ENCODE results near the gene NETO2. TPM values are rescaled to one million over a fixed set of nuclear protein-coding genes. Genes with fewer than 3 reads are reported as not detected.

NETO2 gene
- total and polyA plus RNA-seq, 9 of the 15 experiments (the other 6 are each of a cell fraction or from before 2014, with no cell fraction given): 4.1 to 37.0 (median 22.2) TPM

DNA sequence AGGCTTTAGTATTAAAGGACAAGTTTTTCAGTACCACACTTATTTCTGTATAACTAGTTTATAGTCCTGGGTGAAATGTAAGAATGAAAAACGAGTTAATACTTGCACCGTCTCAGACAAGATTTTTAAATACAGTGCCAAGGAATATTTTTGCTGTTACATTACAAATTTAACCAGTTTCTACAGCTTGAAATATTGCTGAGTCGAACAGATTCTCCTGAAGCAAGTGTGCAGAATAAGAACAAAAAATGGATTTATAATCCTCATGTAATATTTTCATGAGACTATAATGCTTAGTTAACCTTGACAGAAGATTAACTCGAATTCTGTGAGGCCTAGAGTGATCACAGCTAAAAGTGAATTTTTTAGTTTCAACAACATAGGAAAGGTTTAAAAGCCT, 3.1 kb downstream of the NETO2 start:
- Histone ChIP-seq H3K4me2 (ENCODE audit: insufficient read depth, low read length) (no peak overlapping the region), H3K36me3 (ENCODE audit: control insufficient read depth, insufficient read depth, low read length) (peaks cover 8% of the 10 kb centered on the region; the same call in 1 of the 3 replicates), H3K4me3 (no peak overlapping the region), H3K79me2 (ENCODE audit: control insufficient read depth, insufficient read depth, low read length) (peaks cover 78% of the 10 kb centered on the region), H2AFZ (ENCODE audit: low read depth, low read length) (no peak overlapping the region), H3K9me1 (ENCODE audit: control insufficient read depth, insufficient read depth, low read length) (no peaks in the 10 kb centered on the region), H3K4me1 (replicated peaks in 1 of 2; ENCODE audit: control insufficient read depth in 2 of 2, insufficient read depth in 2 of 2, low read length in 2 of 2) (peaks cover 12 to 21% of the 10 kb centered on the region in 2 experiments), H3K9ac (ENCODE audit: insufficient read depth in 1 of 2, low read depth in 2 of 2, low read length in 2 of 2) (no peak overlapping the region), H4K20me1 (replicated peaks; ENCODE audit: control insufficient read depth, insufficient read depth, low read length) (peaks cover 11% of the 10 kb centered on the region), H3K9me3 (replicated peaks; ENCODE audit: control insufficient read depth, insufficient read depth, low read depth, low read length) (0 out of 2 replicates have a peak, but pooled peaks cover 2% of the 10 kb centered on the region), H3K27me3 (ENCODE audit: control insufficient read depth in 2 of 2, insufficient read depth in 2 of 2, low read length in 2 of 2) (no peaks in the 10 kb centered on the region), H3K27ac (ENCODE audit: extremely low read depth, low read depth, low read length) (no peak overlapping the region)
- POLR2A ChIA-PET: interaction anchor here (0.5 to 1.1 kb wide), 2 partner anchors 15 to 710 kb away, joined by 3 to 4 read pairs; no protein-coding TSS in a partner anchor
- no peak for ATAC-seq
- 46% methylated on average over 4 of the region's 4 CpGs for WGBS (ENCODE audit: insufficient coverage, low coverage, missing lambda C conversion rate)
- no peak for DNase-seq (ENCODE audit: extremely low read depth in 1 of 4, low spot score in 3 of 4)
- CTCF ChIA-PET (ENCODE audit: low intra/inter-chr PET ratio): interaction anchor here (0.6 to 2.0 kb wide), 2 partner anchors 22 to 492 kb away, joined by 4 to 6 read pairs; no protein-coding TSS in a partner anchor
- intact Hi-C loops (cut with micrococcal nuclease) (loop anchor here (1.0 to 5.0 kb wide), 3 partner anchors 161 to 917 kb away; partner anchors contain the start of genes ITFG1 and PHKB), in situ Hi-C loops (cut with MboI) (no loop called here)
- no TSS peak for BruUV-seq (replicated peaks)
- FAIRE-seq: no peak
- TF ChIP-seq RB1 (IDR thresholded peaks at IDR 0.05; ENCODE audit: low read depth) (no peak), ZNF316 (IDR thresholded peaks at IDR 0.05) (peak; percentile 71), PREB (CRISPR knock-in tag; IDR thresholded peaks at IDR 0.05) (no peak), ILK (tag; IDR thresholded peaks at IDR 0.05; ENCODE audit: borderline replicate concordance, low read depth) (no peak), ZNF354B (CRISPR knock-in tag; IDR thresholded peaks at IDR 0.05) (no peak), C11orf30 (IDR thresholded peaks at IDR 0.05; ENCODE audit: low read depth) (peak; percentile 60), SMAD3 (CRISPR knock-in tag; conservative IDR thresholded peaks at IDR 0.05) (no peak), MAFG (tag; conservative IDR thresholded peaks at IDR 0.05) (peak; percentile 39), BMI1 (IDR thresholded peaks at IDR 0.05; ENCODE audit: low read length) (no peak), NCOA6 (IDR thresholded peaks at IDR 0.05) (no peak), FIP1L1 (IDR thresholded peaks at IDR 0.05; ENCODE audit: low read depth, low read length, poor library complexity, severe bottlenecking) (no peak), FOXP1 (CRISPR knock-in tag; IDR thresholded peaks at IDR 0.05) (no peak), ETV1 (tag; conservative IDR thresholded peaks at IDR 0.05; ENCODE audit: low read depth) (no peak), SAFB2 (IDR thresholded peaks at IDR 0.05; ENCODE audit: borderline replicate concordance, low read depth, low read length, severe bottlenecking) (no peak), ZKSCAN8 (CRISPR knock-in tag; IDR thresholded peaks at IDR 0.05) (no peak), CBFA2T2 (conservative IDR thresholded peaks at IDR 0.05) (no peak)
- TF ChIP-seq, protein P1, sequence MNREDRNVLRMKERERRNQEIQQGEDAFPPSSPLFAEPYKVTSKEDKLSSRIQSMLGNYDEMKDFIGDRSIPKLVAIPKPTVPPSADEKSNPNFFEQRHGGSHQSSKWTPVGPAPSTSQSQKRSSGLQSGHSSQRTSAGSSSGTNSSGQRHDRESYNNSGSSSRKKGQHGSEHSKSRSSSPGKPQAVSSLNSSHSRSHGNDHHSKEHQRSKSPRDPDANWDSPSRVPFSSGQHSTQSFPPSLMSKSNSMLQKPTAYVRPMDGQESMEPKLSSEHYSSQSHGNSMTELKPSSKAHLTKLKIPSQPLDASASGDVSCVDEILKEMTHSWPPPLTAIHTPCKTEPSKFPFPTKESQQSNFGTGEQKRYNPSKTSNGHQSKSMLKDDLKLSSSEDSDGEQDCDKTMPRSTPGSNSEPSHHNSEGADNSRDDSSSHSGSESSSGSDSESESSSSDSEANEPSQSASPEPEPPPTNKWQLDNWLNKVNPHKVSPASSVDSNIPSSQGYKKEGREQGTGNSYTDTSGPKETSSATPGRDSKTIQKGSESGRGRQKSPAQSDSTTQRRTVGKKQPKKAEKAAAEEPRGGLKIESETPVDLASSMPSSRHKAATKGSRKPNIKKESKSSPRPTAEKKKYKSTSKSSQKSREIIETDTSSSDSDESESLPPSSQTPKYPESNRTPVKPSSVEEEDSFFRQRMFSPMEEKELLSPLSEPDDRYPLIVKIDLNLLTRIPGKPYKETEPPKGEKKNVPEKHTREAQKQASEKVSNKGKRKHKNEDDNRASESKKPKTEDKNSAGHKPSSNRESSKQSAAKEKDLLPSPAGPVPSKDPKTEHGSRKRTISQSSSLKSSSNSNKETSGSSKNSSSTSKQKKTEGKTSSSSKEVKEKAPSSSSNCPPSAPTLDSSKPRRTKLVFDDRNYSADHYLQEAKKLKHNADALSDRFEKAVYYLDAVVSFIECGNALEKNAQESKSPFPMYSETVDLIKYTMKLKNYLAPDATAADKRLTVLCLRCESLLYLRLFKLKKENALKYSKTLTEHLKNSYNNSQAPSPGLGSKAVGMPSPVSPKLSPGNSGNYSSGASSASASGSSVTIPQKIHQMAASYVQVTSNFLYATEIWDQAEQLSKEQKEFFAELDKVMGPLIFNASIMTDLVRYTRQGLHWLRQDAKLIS (CRISPR knock-in tag; IDR thresholded peaks at IDR 0.05): no peak
- TF ChIP-seq, protein P2, sequence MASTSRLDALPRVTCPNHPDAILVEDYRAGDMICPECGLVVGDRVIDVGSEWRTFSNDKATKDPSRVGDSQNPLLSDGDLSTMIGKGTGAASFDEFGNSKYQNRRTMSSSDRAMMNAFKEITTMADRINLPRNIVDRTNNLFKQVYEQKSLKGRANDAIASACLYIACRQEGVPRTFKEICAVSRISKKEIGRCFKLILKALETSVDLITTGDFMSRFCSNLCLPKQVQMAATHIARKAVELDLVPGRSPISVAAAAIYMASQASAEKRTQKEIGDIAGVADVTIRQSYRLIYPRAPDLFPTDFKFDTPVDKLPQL (IDR thresholded peaks at IDR 0.05; ENCODE audit: extremely low read depth, insufficient read length): no peak
